ENCODE measurements around the gene CAMK1D. TPM values are rescaled to one million over a fixed set of nuclear protein-coding genes. Genes with fewer than 3 reads are reported as not detected.

Gene CAMK1D
- total and polyA plus RNA-seq, 2 of the 8 experiments (the other 6 are each of a cell fraction or from before 2014, with no cell fraction given), result 3.5 to 10.6 TPM

GRCh38 chr10:12321641-12322040, 27.7 kb upstream of the CAMK1D start (continued):
- no peak for TF ChIP-seq PHF8 (conservative IDR thresholded peaks at IDR 0.05; ENCODE audit: low read depth, low read length)
- no peak for TF ChIP-seq SP1 (IDR thresholded peaks at IDR 0.05; ENCODE audit: low read depth, low read length)
- no peak for TF ChIP-seq SUZ12 (IDR thresholded peaks at IDR 0.05; ENCODE audit: low read length)
- TF ChIP-seq KDM5A (IDR thresholded peaks at IDR 0.05; ENCODE audit: low read length), result no peak

Data from H1 (cell line).